NT2/D1 (cell line): ENCODE measurements around the gene MATCAP1.

Experiments
- YY1 ChIP-seq: IDR thresholded peaks from 2 replicates; pipeline ENCODE4 v1.6.1; 2011; ENCODE audit not compliant: insufficient read length, insufficient read depth
- ZNF274 ChIP-seq: IDR thresholded peaks from 2 replicates; pipeline ENCODE4 v1.6.1; 2011; ENCODE audit warnings: mild to moderate bottlenecking, low read depth, low read length

DNA sequence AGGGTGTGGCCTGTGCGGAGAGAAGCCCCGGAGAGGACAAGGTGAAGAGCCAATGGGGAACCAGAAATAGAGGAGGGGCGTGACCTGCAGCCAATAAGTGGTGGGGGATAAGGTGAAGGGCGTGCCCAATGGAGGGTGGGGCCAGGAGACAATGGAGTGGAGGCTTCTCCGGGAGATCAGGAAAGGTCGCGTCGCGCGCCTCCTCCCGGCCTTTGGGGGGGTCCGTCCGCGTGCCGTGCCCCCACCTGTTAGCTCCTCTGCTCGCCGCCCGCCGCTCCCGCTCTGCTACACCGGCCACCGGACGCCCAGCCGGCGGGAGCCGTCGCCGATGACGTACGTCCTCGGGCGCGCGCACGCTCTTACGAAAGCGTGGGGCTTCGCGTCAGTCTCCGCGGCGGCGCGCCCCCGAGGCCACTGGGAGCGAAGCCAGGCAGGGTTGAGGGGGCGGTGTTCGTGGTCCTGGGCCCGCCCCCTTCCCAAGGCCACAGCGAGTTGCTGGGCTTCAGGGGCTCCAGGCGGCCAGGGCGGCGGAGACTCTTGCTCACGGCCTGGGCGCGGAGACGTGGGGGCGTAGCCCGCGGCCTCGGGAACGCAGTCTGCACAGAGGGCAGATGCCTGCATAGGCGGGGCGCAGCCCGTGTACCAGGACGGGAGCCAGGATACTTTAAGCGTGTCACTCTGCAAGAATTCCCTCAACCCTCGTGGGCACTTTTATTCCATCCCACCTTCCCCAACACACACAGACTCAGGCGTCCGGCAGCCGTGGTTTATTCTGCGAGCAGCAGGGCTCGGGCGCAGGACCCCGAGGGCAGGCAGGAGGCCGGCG lies at the start of gene MATCAP1:
- no peak for TF ChIP-seq ZNF274
- TF ChIP-seq YY1 = no peak
